Stimulated activated CD4-positive, alpha-beta T cell treated with anti-CD3 and anti-CD28 coated beads, Interleukin-1b, Interleukin-23, amount 100 ng/mL, for 1 hour (primary cell): ENCODE results near the gene SLC25A31.

Experiments used
- DNase-seq, 2 donors: peaks; one replicate each; pipeline ENCODE4 v3.0.0-alpha.2; 2020; ENCODE audit warnings: low read depth in 2 of 2

Gene SLC25A31

GRCh38 chr4:127730142-127730913 is at the start of gene SLC25A31:
Gene SLC25A31, plus strand, starts transcription at chr4:127730400. Its CDS starts 146 bp downstream, at chr4:127730546.
- no peak for DNase-seq

- no peak for DNase-seq
Observed at GRCh38 chr4:127685292-127685691, 44.9 kb upstream of the SLC25A31 start.

GRCh38 chr4:127686658-127687057 is 43.5 kb upstream of the SLC25A31 start:
- DNase-seq = no peak

- no peak for DNase-seq
Observed at GRCh38 chr4:127687580-127687979, 42.6 kb upstream of the SLC25A31 start.

GRCh38 chr4:127698789-127699200 is 31.4 kb upstream of the SLC25A31 start:
- no peak for DNase-seq

- no peak for DNase-seq
Observed at GRCh38 chr4:127708985-127709384, 21.2 kb upstream of the SLC25A31 start.

- DNase-seq = no peak
Observed at GRCh38 chr4:127709456-127709855, 20.7 kb upstream of the SLC25A31 start.

- no peak for DNase-seq
Observed at GRCh38 chr4:127731406-127731805, 1.2 kb downstream of the SLC25A31 start.

GRCh38 chr4:127732623-127733328 is 2.6 kb downstream of the SLC25A31 start:
- no peak for DNase-seq

GRCh38 chr4:127734976-127735375 is 4.8 kb downstream of the SLC25A31 start:
- DNase-seq = no peak

GRCh38 chr4:127737295-127737694 is 7.1 kb downstream of the SLC25A31 start:
- no peak for DNase-seq

GRCh38 chr4:127741247-127741646 is 11.0 kb downstream of the SLC25A31 start:
- DNase-seq = no peak

GRCh38 chr4:127747883-127748282 is 17.7 kb downstream of the SLC25A31 start:
- no peak for DNase-seq

GRCh38 chr4:127748957-127749356 is 18.8 kb downstream of the SLC25A31 start:
- DNase-seq = no peak

- DNase-seq = no peak
Observed at GRCh38 chr4:127756906-127757305, 26.7 kb downstream of the SLC25A31 start.

- no peak for DNase-seq
Observed at GRCh38 chr4:127759228-127759820, 29.1 kb downstream of the SLC25A31 start.

- DNase-seq = no peak
Observed at GRCh38 chr4:127759893-127760292, 29.7 kb downstream of the SLC25A31 start.

GRCh38 chr4:127771535-127772275 is 41.5 kb downstream of the SLC25A31 start:
- DNase-seq = no peak

GRCh38 chr4:127772769-127773671 is 42.8 kb downstream of the SLC25A31 start:
- no peak for DNase-seq

- no peak for DNase-seq
Observed at GRCh38 chr4:127775843-127776242, 45.6 kb downstream of the SLC25A31 start.

- no peak for DNase-seq
Observed at GRCh38 chr4:127776620-127777019, 46.4 kb downstream of the SLC25A31 start.
